Measurements from ENCODE around the gene MST1. TPM values are rescaled to one million over a fixed set of nuclear protein-coding genes. Genes with fewer than 3 reads are reported as not detected.

Gene MST1
- total RNA-seq, 2 experiments from 2014 or later, result 8.1 to 8.2 TPM

GRCh38 chr3:49650177-49650576, 39.1 kb downstream of the MST1 start:
- intact Hi-C loops (cut with micrococcal nuclease), result no loop called here
- no peaks in the 10 kb centered on the region for H3K4me1 Mint-ChIP-seq (ENCODE audit: low read depth)
- no peak overlapping the region for H3K27ac Mint-ChIP-seq
- no peak overlapping the region for H3K4me3 Mint-ChIP-seq
- CTCF ChIA-PET, result no interaction called here
- H3K27me3 Mint-ChIP-seq, result no peaks in the 10 kb centered on the region
- no peaks in the 10 kb centered on the region for H3K9me3 Mint-ChIP-seq
- POLR2A ChIA-PET, result no interaction called here
- no peaks in the 10 kb centered on the region for H3K36me3 Mint-ChIP-seq
- DNase-seq, result no peak

GRCh38 chr3:49649576-49649975, 39.7 kb downstream of the MST1 start:
- Mint-ChIP-seq H3K4me1 (ENCODE audit: low read depth) (no peaks in the 10 kb centered on the region), H3K4me3 (no peak overlapping the region), H3K27ac (no peak overlapping the region), H3K9me3 (no peaks in the 10 kb centered on the region), H3K36me3 (no peaks in the 10 kb centered on the region), H3K27me3 (no peaks in the 10 kb centered on the region)
- DNase-seq, result no peak
- ChIA-PET CTCF (no interaction called here), POLR2A (no interaction called here)
- intact Hi-C loops (cut with micrococcal nuclease), result no loop called here

GRCh38 chr3:49648354-49649019, 40.8 kb downstream of the MST1 start:
- Mint-ChIP-seq H3K27ac (no peak overlapping the region), H3K27me3 (no peaks in the 10 kb centered on the region), H3K4me3 (no peak overlapping the region), H3K4me1 (ENCODE audit: low read depth) (no peaks in the 10 kb centered on the region), H3K9me3 (no peaks in the 10 kb centered on the region), H3K36me3 (no peaks in the 10 kb centered on the region)
- intact Hi-C loops (cut with micrococcal nuclease), result no loop called here
- ChIA-PET CTCF (interaction anchor here (0.5 kb wide), 1 partner anchor 37 kb away, joined by 3 read pairs; no protein-coding TSS in a partner anchor), POLR2A (interaction anchor here (0.5 kb wide), 1 partner anchor 603 kb away, joined by 3 read pairs; no protein-coding TSS in a partner anchor)
- DNase-seq, result no peak

GRCh38 chr3:49647741-49648140, 41.5 kb downstream of the MST1 start:
- intact Hi-C loops (cut with micrococcal nuclease), result no loop called here
- Mint-ChIP-seq H3K4me3 (no peak overlapping the region), H3K9me3 (no peaks in the 10 kb centered on the region), H3K36me3 (no peaks in the 10 kb centered on the region), H3K27ac (no peak overlapping the region), H3K4me1 (ENCODE audit: low read depth) (no peaks in the 10 kb centered on the region), H3K27me3 (no peaks in the 10 kb centered on the region)
- POLR2A ChIA-PET, result no interaction called here
- CTCF ChIA-PET, result interaction anchor here (0.5 to 0.6 kb wide), 2 partner anchors 36 to 305 kb away, joined by 3 to 4 read pairs; no protein-coding TSS in a partner anchor
- DNase-seq, result no peak

- intact Hi-C loops (cut with micrococcal nuclease), result no loop called here
- Mint-ChIP-seq H3K4me1 (ENCODE audit: low read depth) (no peaks in the 10 kb centered on the region), H3K27me3 (no peaks in the 10 kb centered on the region), H3K9me3 (no peaks in the 10 kb centered on the region), H3K36me3 (no peaks in the 10 kb centered on the region), H3K27ac (no peak overlapping the region), H3K4me3 (no peak overlapping the region)
- no peak for DNase-seq
- CTCF ChIA-PET, result interaction anchor here (1.0 kb wide), 1 partner anchor 106 kb away, joined by 4 read pairs; no protein-coding TSS in a partner anchor
- POLR2A ChIA-PET, result no interaction called here
Observed at GRCh38 chr3:49646236-49646635, 43.0 kb downstream of the MST1 start.

GRCh38 chr3:49644684-49645083, 44.6 kb downstream of the MST1 start:
- no peak for DNase-seq
- H3K27ac Mint-ChIP-seq, result no peak overlapping the region
- ChIA-PET POLR2A (no interaction called here), CTCF (interaction anchor here (1.1 kb wide), 1 partner anchor 27 kb away, joined by 4 read pairs; no protein-coding TSS in a partner anchor)
- H3K36me3 Mint-ChIP-seq, result no peaks in the 10 kb centered on the region
- no peaks in the 10 kb centered on the region for H3K9me3 Mint-ChIP-seq
- no peaks in the 10 kb centered on the region for H3K4me1 Mint-ChIP-seq (ENCODE audit: low read depth)
- H3K27me3 Mint-ChIP-seq, result no peaks in the 10 kb centered on the region
- intact Hi-C loops (cut with micrococcal nuclease), result no loop called here
- H3K4me3 Mint-ChIP-seq, result no peak overlapping the region

GRCh38 chr3:49642708-49643145, 46.5 kb downstream of the MST1 start:
- ChIA-PET POLR2A (no interaction called here), CTCF (interaction anchor here (0.5 kb wide), 1 partner anchor 34 kb away, joined by 4 read pairs; no protein-coding TSS in a partner anchor)
- intact Hi-C loops (cut with micrococcal nuclease), result no loop called here
- H3K27me3 Mint-ChIP-seq, result no peaks in the 10 kb centered on the region
- DNase-seq, result no peak
- H3K36me3 Mint-ChIP-seq, result no peaks in the 10 kb centered on the region
- H3K27ac Mint-ChIP-seq, result no peak overlapping the region
- no peaks in the 10 kb centered on the region for H3K9me3 Mint-ChIP-seq
- no peaks in the 10 kb centered on the region for H3K4me1 Mint-ChIP-seq (ENCODE audit: low read depth)
- H3K4me3 Mint-ChIP-seq, result no peak overlapping the region

- ChIA-PET CTCF (interaction anchor here (0.5 kb wide), 1 partner anchor 33 kb away, joined by 4 read pairs; no protein-coding TSS in a partner anchor), POLR2A (no interaction called here)
- H3K27ac Mint-ChIP-seq, result no peak overlapping the region
- no peaks in the 10 kb centered on the region for H3K9me3 Mint-ChIP-seq
- no peak overlapping the region for H3K4me3 Mint-ChIP-seq
- peaks cover under 1% of the 10 kb centered on the region for H3K4me1 Mint-ChIP-seq (ENCODE audit: low read depth)
- DNase-seq, result no peak
- H3K27me3 Mint-ChIP-seq, result no peaks in the 10 kb centered on the region
- H3K36me3 Mint-ChIP-seq, result no peaks in the 10 kb centered on the region
- intact Hi-C loops (cut with micrococcal nuclease), result no loop called here
Observed at GRCh38 chr3:49641921-49642707, 47.2 kb downstream of the MST1 start.

GRCh38 chr3:49641292-49641691, 48.0 kb downstream of the MST1 start:
- CTCF ChIA-PET, result interaction anchor here (1.4 to 1.5 kb wide), 2 partner anchors 30 to 101 kb away, joined by 3 to 5 read pairs; no protein-coding TSS in a partner anchor
- intact Hi-C loops (cut with micrococcal nuclease), result no loop called here
- H3K9me3 Mint-ChIP-seq, result no peaks in the 10 kb centered on the region
- H3K4me3 Mint-ChIP-seq, result no peak overlapping the region
- no peak for DNase-seq
- peaks cover 4% of the 10 kb centered on the region for H3K4me1 Mint-ChIP-seq (ENCODE audit: low read depth)
- H3K36me3 Mint-ChIP-seq, result no peaks in the 10 kb centered on the region
- H3K27me3 Mint-ChIP-seq, result no peaks in the 10 kb centered on the region
- POLR2A ChIA-PET, result no interaction called here
- no peak overlapping the region for H3K27ac Mint-ChIP-seq

GRCh38 chr3:49639551-49639950, 49.7 kb downstream of the MST1 start:
- Mint-ChIP-seq H3K4me1 (ENCODE audit: low read depth) (peaks cover 6% of the 10 kb centered on the region), H3K27ac (no peak overlapping the region), H3K9me3 (no peaks in the 10 kb centered on the region), H3K27me3 (no peaks in the 10 kb centered on the region), H3K4me3 (no peak overlapping the region), H3K36me3 (no peaks in the 10 kb centered on the region)
- POLR2A ChIA-PET, result no interaction called here
- intact Hi-C loops (cut with micrococcal nuclease), result no loop called here
- no peak for DNase-seq
- CTCF ChIA-PET, result no interaction called here

- Mint-ChIP-seq H3K4me1 (ENCODE audit: low read depth) (peaks cover 6% of the 10 kb centered on the region), H3K27me3 (peaks cover 1% of the 10 kb centered on the region), H3K4me3 (no peak overlapping the region), H3K36me3 (no peaks in the 10 kb centered on the region), H3K27ac (no peak overlapping the region), H3K9me3 (no peaks in the 10 kb centered on the region)
- intact Hi-C loops (cut with micrococcal nuclease), result no loop called here
- no peak for DNase-seq
- ChIA-PET CTCF (interaction anchor here (1.0 kb wide), 1 partner anchor 200 kb away, joined by 3 read pairs; no protein-coding TSS in a partner anchor), POLR2A (no interaction called here)
Observed at GRCh38 chr3:49638445-49638844, 50.8 kb downstream of the MST1 start.

- ChIA-PET POLR2A (no interaction called here), CTCF (interaction anchor here (1.0 to 1.3 kb wide), 3 partner anchors 71 to 466 kb away, joined by 3 read pairs; partner anchors contain the start of gene KLHDC8B)
- Mint-ChIP-seq H3K4me3 (no peak overlapping the region), H3K9me3 (no peaks in the 10 kb centered on the region), H3K36me3 (no peaks in the 10 kb centered on the region), H3K27me3 (peaks cover 1% of the 10 kb centered on the region), H3K4me1 (ENCODE audit: low read depth) (peaks cover 6% of the 10 kb centered on the region), H3K27ac (peak overlapping the region; percentile 46)
- DNase-seq, result peak; percentile 49
- intact Hi-C loops (cut with micrococcal nuclease), result no loop called here
Observed at GRCh38 chr3:49636883-49637609, 52.2 kb downstream of the MST1 start.
